HL-60/S4 treated with retinoic acid at 250 ng/mL for 4 days and 3 days (cell line): ENCODE results near the gene CP.
"Not testable (repeated sequence)": the region's sequence is repeated elsewhere in the genome, so short reads cannot be mapped to it uniquely, and the experiment has no call there.

Experiments used
- in situ Hi-C: fragments of 300-500 bp; cut with MboI; formaldehyde crosslinking; loops from 2 replicates; pipeline ENCODE4 v1.7.0; 2022; ENCODE audit warnings: low sequenced_read_pairs

Gene CP

DNA sequence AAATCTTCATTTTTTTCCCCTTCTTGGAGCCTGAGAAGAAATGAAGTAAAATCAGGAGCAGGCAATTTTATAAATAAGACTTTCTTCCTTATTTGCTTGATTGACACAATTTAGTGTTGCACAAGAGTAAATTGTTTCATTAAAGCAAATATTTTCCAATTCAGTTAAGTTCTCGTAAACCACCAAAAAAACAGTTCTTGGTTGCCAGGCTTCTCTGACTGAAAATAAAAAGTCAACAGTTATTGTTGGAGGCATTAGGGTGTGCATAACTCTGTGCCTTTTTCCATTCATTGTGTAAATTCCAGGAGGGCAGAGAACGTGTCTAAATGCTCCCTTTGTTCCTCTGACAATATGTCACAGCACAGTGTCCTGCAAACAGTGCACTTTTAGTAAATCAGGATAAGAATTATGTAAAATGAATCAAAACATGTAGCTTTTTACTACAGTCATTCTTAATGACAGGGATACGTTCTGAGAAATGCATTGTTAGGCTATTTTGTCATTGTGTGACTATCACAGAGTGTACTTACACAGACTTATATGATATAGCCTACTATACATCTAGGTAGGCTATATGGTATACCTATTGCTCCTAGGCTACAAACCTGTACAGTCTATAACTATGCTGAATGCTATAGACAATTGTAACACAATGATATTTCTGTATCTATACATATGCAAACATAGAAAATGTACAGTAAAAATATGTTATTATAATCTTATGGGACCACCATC, at the start of gene CP:
Gene CP (minus strand): TSS at position 47 of the 735 bp plus-strand sequence. CDS start 37 bp downstream, at position 10.
- in situ Hi-C loops, result no loop called here

DNA sequence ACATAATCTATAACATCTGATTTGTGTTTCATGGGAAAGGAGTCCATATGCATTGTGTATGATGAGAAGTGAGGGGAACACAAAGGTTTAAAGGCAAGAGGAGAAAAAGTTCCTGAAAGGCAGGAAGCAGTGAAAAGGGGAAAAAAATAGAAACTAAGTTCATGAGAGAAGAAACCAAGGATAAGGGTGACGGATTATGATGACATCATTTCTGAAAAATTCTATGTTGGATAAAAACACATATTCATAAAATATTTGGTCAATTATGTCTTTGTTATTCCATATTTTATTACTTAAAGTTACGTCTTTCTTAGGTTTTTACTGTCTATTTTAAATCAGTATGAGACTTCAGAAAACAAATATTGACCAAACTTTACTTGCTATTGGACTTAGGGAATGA, 48.6 kb upstream of the CP start:
- in situ Hi-C loops, result loop anchor here (10.0 kb wide), 2 partner anchors 155 to 315 kb away; no protein-coding TSS in a partner anchor

DNA sequence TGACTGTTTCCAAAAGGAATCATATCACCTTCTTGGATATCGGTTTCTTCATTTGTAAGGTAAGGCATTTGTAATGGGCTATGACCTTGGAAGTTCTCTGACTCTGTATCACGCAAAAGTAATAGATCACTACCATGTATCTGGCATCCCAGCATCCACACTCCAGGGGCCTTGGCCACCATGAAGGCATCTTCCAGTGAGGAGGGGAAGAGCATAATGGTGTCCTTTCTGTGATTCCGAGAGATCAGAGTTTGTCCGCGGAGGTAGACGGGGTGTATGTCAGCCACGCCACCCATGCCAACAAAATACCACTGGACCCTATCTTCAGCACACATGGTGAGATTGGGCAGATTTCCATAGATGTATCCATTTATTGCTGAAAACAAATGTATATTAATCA, 48.1 kb upstream of the CP start:
- in situ Hi-C loops, result loop anchor here (10.0 kb wide), 2 partner anchors 155 to 315 kb away; no protein-coding TSS in a partner anchor

DNA sequence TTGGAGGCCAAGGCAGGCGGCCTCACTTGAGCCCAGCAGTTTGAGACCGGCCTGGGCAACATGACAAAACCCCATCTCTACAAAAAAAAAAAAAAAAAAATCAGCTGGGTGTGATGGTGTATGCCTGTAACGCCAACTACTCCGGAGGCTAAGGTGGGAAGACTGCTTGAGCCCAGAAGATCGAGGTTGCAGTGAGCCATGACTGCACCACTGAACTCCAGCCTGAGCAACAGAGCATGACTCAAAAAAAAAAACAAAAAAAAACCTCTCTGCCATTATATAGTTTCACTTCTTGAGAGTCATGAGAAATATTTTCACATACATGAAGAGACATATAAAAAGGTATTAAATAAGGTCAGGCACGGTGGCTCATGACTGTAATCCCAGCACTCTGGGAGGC, 45.9 kb upstream of the CP start:
- in situ Hi-C loops, result no loop called here

DNA sequence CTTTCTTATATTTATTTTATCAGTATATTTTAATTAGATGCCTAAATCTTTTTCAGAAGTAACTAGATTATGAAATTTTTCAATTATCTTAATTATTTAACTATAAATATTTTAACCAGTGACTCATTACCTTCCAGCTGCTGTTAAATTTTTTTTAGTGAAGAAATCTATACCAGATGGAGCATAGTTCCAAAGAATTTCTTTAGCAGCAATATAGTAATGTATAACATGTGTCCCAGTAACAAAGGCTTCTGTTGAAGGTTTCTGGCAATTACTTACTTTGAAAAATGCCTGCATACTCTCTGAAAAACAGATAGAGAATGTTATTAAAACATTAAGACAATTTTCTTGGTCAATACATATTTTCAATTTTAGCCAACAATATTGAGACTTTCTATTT, 45.1 kb upstream of the CP start:
- in situ Hi-C loops, result no loop called here

DNA sequence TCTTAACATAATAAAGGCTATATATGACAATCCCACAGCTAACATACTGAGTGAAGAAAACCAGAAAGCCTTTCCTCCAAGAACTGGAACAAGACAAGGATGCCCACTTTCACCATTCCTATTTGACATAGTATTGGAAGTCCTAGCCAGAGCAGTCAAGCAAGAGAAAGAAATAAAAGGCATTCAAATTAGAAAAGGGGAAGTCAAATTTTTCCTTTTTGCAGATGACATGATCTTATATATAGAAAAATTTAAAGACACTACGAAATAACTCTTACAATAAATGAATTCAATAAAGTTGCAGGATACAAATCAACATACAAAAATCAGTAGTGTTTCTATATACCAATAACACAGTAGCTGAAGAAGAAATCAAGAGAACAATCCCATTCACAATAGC, 42.2 kb upstream of the CP start:
- in situ Hi-C loops, result no loop called here

DNA sequence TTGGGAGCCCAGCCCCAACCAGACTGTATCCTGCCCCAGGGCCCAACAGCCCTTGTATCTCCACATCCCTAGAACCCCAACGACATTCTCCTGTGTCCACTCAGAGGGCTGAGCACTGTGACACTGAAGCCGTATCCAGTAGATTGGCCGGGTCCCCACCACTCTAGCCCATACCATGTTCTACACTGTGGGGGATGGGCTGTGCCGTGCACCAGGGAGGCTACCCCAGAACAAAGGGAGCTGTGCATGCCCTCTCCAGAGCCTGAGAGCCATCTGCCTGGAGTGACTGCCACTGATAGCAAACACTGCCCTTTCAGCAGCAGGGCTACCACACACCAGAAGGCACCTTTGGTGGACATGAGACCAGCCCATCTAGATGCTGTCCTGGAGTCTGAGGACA, 37.1 kb upstream of the CP start:
- in situ Hi-C loops, result no loop called here

DNA sequence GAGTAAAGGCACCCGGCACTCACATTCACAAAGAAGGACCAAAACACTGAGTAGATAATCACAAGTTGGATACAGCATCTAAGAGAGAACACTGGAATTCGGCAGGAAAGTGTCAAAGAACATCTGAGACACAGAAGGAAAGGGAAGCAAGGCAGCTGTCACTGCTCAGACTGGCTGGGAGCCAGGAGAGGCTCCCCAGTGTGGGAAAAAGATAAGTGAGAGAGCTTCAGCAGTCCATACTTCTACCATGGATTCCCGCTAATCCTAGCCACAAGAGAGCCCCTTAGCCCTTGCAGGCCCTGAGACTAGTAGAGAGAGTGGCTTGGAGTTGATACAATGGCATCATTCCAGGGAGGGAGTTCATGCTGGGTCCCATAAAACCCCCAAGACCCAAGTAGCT, 36.7 kb upstream of the CP start:
- in situ Hi-C loops, result no loop called here

DNA sequence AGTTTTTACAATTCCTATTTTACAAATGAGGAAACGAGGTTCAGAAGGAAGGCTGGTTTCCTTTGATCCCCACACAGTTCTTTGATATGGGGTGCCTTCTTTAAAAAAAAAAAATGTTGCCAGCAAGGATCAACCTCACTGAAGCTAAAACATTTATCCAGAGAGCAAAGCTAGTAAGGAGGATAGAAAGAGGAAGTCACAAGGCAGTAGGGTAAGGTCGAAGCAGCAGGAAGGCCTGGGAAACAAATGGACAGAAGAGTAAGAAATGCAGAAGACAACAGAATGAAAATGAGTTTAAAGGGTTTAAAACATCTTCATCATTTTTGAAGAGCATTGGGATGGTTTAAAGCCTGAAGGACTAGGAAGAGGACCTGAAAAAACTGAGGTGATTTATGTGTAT, 30.6 kb upstream of the CP start:
- in situ Hi-C loops, result no loop called here

DNA sequence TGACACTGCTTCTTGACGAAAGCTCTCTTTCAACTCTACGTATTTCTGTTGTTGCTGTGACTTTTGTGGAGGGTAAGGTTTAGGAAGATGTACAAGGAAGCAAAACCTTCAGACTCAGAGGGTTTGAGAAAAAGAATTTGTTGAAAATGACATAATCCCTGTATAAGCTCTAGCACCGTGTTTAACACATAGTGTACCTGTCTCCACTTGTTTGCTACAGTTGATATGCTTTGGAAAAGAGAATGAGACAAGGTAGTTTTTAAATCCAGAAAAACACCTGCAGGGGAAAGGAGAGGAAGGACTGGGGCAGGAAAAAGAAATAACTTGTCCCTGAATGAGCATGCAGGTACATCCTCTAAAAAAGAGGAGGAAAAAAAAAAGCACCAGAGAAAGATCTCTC, 29.6 kb upstream of the CP start:
- in situ Hi-C loops, result no loop called here

DNA sequence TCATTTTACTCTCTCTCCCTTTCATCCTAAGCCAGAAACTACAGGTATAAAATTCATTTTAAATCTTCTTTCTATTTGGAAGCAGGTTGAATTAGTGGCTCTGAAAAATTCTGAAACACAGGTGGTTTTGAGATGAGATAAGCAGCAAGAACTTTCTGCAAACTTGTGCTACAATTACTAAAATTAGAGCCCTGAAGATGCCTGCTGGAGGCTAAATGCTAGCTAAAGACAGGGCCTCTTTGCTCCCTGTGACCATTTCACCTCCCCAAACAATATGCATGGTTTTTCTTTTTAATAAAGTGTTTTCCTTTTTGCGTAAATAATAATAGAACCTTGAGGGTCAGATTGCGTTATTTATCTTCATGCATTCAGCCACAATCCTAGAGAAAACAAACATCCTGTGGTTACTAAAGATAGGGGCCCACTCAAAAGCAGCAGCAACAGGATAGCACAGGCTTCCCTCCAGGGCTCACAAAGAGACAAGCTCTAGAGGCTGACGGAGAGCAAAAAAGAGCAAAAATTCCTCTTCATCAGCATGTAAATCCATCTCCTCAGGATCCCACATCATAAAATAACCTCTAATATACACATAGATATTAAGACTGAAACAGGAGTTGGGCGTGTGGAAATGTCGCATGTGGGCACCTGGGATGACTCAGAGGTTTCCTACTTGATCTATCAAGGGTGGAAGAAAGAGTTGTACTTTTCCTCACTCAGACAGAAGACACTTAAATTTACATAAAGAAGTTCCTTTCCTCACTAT, 26.5 kb upstream of the CP start:
- in situ Hi-C loops, result no loop called here

DNA sequence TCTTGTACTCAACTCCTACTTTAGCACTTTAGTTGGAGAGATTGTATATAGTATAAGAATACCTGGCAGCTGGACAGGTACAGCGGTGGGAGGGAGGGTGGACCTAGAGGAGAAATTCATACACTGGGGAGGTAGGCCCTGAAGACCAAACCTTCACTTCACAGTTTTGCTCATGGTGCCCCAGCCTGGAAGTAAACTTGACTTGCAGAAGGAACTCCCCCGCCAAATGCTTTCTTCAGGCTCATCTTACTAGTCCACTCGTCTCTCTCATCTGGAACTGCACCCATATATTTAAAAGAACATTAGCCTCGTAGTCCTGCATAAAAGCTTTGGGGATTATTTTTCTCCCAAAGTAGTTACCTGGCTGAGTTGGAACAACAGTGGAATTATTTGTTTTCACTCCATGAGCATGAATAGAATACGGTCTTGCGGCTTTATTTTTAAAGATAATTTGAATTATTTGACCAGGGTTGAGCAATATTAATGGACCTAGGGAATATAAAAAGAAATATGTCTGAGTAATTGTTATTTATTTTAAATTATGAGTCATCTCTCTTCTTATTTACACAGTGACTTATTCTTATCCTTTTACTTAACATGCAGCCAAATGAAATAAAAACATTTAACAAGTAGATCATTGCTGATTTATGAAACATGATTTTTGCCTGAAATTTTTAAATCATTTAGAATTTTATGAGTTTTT, 25.5 kb upstream of the CP start:
- in situ Hi-C loops, result no loop called here

DNA sequence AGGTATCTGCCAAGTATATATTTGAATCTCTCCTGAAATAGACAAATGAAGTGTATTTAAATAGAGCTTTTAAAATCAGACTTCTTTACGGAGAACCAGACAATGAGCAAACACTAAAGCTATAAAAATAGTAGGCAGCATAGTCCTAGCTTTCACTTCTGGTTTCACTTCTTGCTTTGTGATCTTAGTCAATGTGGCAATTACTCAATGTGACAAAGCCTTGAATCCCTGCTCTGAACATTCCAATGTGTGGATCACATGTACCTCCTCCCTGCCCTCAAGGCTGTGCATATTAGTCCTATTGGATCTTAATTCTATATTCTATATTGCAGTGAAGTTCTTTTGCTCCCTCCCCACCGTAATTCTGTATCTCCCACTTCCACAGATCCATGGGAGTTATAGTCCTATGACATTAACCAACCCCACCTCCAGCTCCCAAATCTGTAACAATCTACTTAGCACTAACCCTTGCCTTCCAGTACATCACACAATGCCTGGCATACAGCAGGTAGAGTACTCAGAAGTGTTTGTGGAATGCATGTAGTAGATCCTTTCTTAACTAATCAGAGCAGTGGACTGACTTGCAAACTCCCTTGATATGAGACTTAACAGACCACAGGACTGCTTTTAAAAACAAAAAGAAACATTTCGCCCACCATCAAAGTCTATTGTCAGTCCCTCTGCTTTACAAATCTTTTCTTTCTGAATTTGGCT, 24.3 kb upstream of the CP start:
- in situ Hi-C loops, result no loop called here

DNA sequence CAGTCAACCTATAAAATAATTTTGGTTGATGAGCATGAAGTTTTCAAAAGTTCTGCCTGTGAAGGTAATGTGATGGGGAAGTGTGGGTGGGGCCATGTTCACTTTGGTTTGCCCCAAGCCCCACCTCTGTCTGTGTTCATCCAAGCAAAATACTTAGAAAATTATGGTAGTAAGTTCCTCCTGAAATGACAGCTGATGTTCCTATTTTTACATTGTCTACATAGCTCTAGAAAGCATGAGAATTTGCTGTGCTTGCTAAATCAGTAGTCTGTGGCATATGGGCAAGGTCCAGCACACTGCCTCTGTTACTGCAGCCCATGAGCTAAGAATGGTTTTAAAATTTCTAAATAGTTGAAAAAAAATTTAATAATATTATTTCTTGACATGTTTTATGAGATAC, 21.9 kb upstream of the CP start:
- in situ Hi-C loops, result no loop called here

DNA sequence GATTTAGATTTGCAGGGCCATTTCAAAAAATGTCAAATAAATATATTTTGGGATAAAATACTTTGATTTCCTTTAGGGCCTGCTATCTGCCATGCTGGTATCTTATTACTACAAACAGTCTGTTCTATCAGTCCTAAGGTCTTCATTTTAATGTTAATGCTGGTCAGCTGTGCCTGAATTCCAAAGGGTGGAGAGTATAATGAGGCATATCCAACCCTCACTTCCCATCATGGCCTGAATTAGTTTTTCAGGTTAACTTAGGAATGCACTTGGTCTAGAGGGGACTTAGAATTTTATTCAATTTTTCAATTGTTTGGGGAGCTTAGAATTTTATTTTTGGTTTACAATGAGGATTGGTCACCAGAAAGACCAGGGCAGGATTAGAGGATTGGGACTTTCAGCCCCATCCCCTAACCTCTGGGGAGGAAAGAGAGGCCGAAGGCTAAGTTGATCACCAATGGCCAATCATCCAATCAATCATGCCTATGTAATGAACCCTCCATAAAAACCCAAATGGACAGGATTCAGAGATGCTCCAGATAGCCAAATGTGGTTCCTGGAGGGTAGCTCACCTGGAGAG, 17.8 kb upstream of the CP start:
- in situ Hi-C loops, result no loop called here

DNA sequence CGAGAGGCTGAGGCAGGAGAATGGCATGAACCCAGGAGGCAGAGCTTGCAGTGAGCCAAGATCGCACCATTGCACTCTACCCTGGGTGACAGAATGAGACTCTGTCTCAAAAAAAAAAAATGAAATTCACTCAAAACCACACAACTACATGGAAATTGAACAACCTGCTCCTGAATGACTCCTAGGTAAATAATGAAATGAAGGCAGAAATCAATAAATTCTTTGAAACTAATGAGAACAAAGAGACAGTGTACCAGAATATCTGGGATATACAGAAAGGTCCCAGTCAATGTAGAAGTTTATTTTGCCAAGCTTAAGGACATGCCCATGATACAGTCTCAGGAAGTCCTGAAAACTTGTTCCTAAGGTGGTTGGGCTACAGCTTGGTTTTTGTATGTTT, 16.6 kb upstream of the CP start:
- in situ Hi-C loops, result not testable (repeated sequence)

DNA sequence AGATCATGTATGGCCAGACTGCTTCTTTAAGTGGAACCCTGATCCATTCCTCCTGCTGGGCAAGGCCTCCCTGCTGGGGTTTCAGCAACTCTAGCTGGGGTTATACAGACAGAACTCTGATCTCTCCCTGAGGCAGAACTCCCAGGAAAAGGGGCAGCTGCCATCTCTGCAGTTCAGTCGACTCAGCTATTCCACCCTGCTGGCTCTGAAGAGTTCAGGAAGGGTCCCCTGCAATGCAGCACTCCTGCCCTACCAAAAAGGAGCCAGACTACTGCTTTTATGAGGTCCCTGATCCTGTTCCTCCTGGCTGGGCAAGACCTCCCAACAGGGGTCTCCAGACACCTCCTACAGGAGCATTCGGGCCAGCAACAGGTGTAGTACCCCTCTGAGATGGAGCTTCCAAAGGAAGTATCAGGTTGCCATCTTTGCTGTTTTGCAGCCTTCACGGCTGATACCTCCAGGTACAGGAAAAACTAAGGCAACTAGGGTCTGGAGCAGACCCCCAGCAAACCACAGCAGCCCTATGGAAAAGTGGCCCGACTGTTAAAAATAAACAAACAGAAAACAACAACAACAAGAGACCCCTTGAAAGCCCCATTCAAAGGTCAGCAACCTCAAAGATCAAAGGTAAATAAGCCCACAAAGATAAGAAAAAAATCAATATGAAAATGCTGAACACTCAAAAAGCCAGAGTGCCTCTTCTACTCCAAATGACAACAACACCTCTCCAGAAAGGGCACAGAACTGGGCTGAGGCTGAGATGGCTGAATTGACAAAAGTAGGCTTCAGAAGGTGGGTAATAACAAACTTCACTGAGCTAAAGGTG, 14.2 kb upstream of the CP start:
- in situ Hi-C loops, result no loop called here

DNA sequence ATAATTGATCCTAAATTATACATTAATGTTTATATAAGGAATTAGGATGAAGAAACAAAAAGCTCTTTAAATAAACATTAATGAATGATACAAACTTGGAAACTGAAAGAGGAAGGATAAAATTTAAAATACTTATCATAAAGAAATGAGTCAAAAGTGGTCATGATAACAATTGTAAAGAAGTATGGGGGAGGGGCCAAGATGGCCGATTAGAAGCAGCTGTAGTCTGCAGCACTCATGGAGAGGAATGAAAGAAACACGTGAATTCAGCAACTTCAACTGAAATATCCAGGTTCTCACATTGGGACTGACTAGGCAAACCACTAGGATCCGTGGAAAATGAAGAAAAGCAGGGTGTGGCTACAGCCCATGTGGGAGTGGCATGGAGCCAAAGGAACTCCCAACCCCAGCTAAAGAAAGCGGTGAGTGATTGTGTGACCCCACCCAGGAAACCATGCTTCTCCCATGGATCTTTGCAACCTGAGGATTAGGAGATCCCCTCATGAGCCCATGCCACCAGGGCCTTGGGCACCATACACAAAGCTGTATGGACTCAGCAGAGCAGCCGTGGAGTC, 13.1 kb upstream of the CP start:
- in situ Hi-C loops, result no loop called here

DNA sequence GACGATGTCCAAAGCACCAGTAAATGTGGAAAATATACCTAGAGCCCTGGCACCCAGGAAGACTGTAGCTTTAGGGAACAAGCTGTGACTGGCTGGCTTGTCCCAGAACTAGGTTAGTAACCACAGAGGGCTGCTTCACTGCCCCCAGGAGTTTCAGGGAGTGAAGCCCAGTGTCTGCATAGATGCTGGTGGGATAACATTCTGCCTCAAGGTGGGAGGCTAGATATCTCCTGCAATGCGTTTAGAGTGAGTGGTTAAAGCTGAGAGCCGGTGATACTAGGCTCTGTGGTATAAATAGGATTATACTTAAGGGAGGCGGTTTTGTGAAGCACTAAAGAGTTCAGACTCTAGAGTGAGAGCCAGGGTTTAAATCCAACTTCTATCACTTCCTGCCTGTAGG, 11.7 kb upstream of the CP start:
- in situ Hi-C loops, result no loop called here

DNA sequence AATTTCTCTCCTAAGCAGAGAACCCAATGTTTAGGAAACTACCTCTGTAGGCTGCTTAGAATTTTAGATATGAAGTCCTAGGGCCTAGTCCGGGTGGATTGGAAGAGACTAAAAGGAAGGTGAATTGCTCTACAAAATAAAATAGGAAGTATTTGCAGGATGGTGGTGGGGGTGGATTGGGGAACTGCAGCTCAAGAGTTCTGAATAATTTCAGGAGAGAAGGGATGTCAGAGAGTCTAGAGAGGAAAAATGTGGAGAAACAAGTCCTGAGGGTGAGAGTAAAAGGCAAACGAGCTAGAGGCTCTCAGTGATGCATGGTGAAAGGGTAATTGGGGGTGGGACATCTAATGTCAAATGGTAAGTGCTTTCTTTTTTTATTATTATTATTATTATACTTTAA, 10.2 kb upstream of the CP start:
- in situ Hi-C loops, result no loop called here
